Measurements from ENCODE around the gene HECA.
"Not testable (repeated sequence)": the region's sequence is repeated elsewhere in the genome, so short reads cannot be mapped to it uniquely, and the experiment has no call there.

Gene HECA

GRCh38 chr6:139137706-139138105 lies 2.8 kb downstream of the HECA start:
- DNase-seq: no peak

- DNase-seq: not testable (repeated sequence)
Measured at GRCh38 chr6:139140854-139141253, 6.0 kb downstream of the HECA start.

GRCh38 chr6:139142262-139142661 lies 7.4 kb downstream of the HECA start:
- DNase-seq: no peak

- no peak for DNase-seq
Measured at GRCh38 chr6:139143111-139143510, 8.2 kb downstream of the HECA start.

GRCh38 chr6:139144490-139145085 lies 9.7 kb downstream of the HECA start:
- no peak for DNase-seq

- DNase-seq: no peak
Measured at GRCh38 chr6:139145661-139146060, 10.8 kb downstream of the HECA start.

- DNase-seq: no peak
Measured at GRCh38 chr6:139146317-139146726, 11.4 kb downstream of the HECA start.

- DNase-seq: no peak
Measured at GRCh38 chr6:139147628-139148027, 12.7 kb downstream of the HECA start.

- DNase-seq: no peak
Measured at GRCh38 chr6:139148557-139149235, 13.8 kb downstream of the HECA start.

- no peak for DNase-seq
Measured at GRCh38 chr6:139149383-139149782, 14.5 kb downstream of the HECA start.

- DNase-seq: no peak
Measured at GRCh38 chr6:139150920-139151319, 16.0 kb downstream of the HECA start.

- no peak for DNase-seq
Measured at GRCh38 chr6:139151425-139152087, 16.7 kb downstream of the HECA start.

GRCh38 chr6:139152088-139152891 lies 17.4 kb downstream of the HECA start:
- DNase-seq: no peak

- no peak for DNase-seq
Measured at GRCh38 chr6:139152892-139153271, 18.0 kb downstream of the HECA start.

- no peak for DNase-seq
Measured at GRCh38 chr6:139153855-139154254, 19.0 kb downstream of the HECA start.

GRCh38 chr6:139154881-139155547 lies 20.1 kb downstream of the HECA start:
- no peak for DNase-seq

GRCh38 chr6:139156102-139156501 lies 21.2 kb downstream of the HECA start:
- no peak for DNase-seq

GRCh38 chr6:139156551-139156950 lies 21.7 kb downstream of the HECA start:
- no peak for DNase-seq

- not testable (repeated sequence) for DNase-seq
Measured at GRCh38 chr6:139157086-139157485, 22.2 kb downstream of the HECA start.

- DNase-seq: no peak
Measured at GRCh38 chr6:139159016-139159415, 24.1 kb downstream of the HECA start.

- DNase-seq: no peak
Measured at GRCh38 chr6:139161169-139161568, 26.3 kb downstream of the HECA start.

GRCh38 chr6:139161817-139162284 lies 27.0 kb downstream of the HECA start:
- no peak for DNase-seq

- DNase-seq: no peak
Measured at GRCh38 chr6:139164001-139164400, 29.1 kb downstream of the HECA start.

All from SIG-M5 (cell line).